HG03457 (cell line): ENCODE results near the gene PSTPIP2.

Experiments
- ATAC-seq: cut with Tn5 transposase; IDR thresholded peaks from one replicate; pipeline ENCODE4 v1.9.1; 2021; ENCODE audit warnings: moderate number of reproducible peaks; ENCODE audit not compliant: unreplicated experiment

Gene PSTPIP2

GRCh38 chr18:45939236-45939635 is 132.8 kb downstream of the PSTPIP2 start:
- ATAC-seq: no peak

GRCh38 chr18:45938488-45938935 is 133.5 kb downstream of the PSTPIP2 start:
- no peak for ATAC-seq

- ATAC-seq: no peak
Observed at GRCh38 chr18:45935591-45936335, 136.3 kb downstream of the PSTPIP2 start.
